Measurements from ENCODE around the gene DENND1A. TPM values are rescaled to one million over a fixed set of nuclear protein-coding genes. Genes with fewer than 3 reads are reported as not detected.

Gene DENND1A
- total RNA-seq, 1 donor from 2014 or later, result 19.9 TPM

DNA sequence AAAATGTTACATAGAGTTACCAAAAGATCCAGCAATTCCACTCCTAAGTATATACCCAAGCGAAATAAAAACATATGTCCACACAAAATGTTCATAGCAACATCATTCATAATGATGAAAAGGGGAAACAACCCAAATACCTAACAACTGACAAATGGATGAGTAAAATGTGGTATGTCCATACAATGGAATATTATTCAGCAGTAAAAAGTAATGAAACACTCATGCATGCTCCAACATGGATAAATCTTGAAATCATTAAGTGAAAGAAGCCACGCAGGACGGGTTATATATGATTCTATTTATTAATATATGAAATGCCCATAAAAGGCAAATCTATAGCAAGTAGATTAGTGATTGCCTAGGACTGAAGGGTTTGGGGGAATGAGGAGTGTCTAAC is 6.0 kb downstream of the DENND1A start:
- Mint-ChIP-seq H3K27me3 (no peaks in the 10 kb centered on the region), H3K27ac (no peak overlapping the region), H3K9me3 (peaks cover 7% of the 10 kb centered on the region), H3K4me3 (no peak overlapping the region), H3K36me3 (peaks cover 6% of the 10 kb centered on the region), H3K4me1 (ENCODE audit: unreplicated experiment) (peaks cover 31% of the 10 kb centered on the region)
- no peak for DNase-seq (ENCODE audit: extremely low spot score, unreplicated experiment)
- TF ChIP-seq, protein P1, sequence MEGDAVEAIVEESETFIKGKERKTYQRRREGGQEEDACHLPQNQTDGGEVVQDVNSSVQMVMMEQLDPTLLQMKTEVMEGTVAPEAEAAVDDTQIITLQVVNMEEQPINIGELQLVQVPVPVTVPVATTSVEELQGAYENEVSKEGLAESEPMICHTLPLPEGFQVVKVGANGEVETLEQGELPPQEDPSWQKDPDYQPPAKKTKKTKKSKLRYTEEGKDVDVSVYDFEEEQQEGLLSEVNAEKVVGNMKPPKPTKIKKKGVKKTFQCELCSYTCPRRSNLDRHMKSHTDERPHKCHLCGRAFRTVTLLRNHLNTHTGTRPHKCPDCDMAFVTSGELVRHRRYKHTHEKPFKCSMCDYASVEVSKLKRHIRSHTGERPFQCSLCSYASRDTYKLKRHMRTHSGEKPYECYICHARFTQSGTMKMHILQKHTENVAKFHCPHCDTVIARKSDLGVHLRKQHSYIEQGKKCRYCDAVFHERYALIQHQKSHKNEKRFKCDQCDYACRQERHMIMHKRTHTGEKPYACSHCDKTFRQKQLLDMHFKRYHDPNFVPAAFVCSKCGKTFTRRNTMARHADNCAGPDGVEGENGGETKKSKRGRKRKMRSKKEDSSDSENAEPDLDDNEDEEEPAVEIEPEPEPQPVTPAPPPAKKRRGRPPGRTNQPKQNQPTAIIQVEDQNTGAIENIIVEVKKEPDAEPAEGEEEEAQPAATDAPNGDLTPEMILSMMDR (conservative IDR thresholded peaks at IDR 0.05), result no peak

DNA sequence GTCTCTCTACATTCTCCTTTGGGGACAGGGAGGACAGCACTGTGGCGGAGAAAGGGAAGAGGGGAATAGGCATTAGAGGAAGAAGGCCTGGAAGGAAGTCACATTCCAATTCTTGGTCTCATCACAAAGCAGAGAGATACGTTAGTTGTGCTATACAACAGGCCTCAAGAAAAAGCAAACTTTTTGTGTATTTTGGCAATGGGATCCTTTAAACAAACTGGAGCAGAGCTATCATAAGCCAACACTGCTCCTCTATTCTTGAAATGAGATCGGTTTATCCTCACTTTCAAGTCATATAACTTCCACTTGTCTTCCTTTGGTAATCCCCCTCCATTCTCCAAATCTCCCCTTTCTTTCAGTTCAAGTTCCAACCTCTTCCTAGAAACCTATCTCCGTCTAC is 6.5 kb downstream of the DENND1A start:
- no peaks in the 10 kb centered on the region for H3K27me3 Mint-ChIP-seq
- H3K36me3 Mint-ChIP-seq, result peaks cover 6% of the 10 kb centered on the region
- H3K4me1 Mint-ChIP-seq (ENCODE audit: unreplicated experiment), result peaks cover 26% of the 10 kb centered on the region
- TF ChIP-seq, protein P1 (conservative IDR thresholded peaks at IDR 0.05), result no peak
- H3K4me3 Mint-ChIP-seq, result no peak overlapping the region
- peaks cover 7% of the 10 kb centered on the region for H3K9me3 Mint-ChIP-seq
- no peak overlapping the region for H3K27ac Mint-ChIP-seq
- no peak for DNase-seq (ENCODE audit: extremely low spot score, unreplicated experiment)

DNA sequence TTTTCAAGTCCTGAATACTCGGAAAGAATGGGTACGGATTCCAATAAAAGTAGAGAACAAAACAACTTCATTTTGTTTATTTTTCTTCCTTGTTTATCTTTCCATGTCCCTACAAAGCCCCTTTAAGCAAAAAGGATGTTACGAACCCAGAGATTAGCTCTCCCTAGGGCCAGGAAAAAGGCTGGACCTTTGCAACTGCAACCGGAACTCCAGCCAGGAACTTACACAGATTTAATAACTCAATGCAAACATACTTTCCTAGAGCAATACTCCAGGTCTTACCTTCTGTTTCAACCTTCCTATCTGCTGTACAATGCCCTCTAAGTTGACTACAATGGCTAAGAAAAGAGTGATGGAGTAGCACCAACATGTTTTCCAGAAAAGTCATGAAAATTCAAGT is 7.0 kb downstream of the DENND1A start:
- Mint-ChIP-seq H3K27ac (no peak overlapping the region), H3K4me1 (ENCODE audit: unreplicated experiment) (peaks cover 21% of the 10 kb centered on the region), H3K27me3 (no peaks in the 10 kb centered on the region), H3K4me3 (no peak overlapping the region), H3K9me3 (peaks cover 7% of the 10 kb centered on the region), H3K36me3 (peaks cover 6% of the 10 kb centered on the region)
- no peak for DNase-seq (ENCODE audit: extremely low spot score, unreplicated experiment)
- TF ChIP-seq, protein P1 (conservative IDR thresholded peaks at IDR 0.05), result no peak

DNA sequence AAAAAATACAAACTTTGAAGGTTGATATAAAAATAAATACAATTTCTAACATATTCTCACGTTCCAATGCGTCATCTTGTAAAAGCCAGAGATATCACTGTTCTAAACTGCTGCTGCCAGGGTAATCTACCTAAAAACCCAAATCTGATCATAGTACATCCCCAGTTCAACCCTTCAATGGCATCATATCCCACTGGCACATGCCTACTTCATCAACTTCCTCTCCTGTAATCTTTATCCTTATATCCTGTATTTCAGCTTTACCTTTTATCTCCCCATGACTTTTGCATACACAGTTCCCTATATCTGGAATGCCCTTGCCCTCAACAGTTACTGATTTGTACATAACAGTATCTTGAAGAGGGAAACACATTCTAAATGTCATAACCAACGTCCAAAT is 7.5 kb downstream of the DENND1A start:
- H3K4me1 Mint-ChIP-seq (ENCODE audit: unreplicated experiment), result peaks cover 16% of the 10 kb centered on the region
- H3K27me3 Mint-ChIP-seq, result no peaks in the 10 kb centered on the region
- TF ChIP-seq, protein P1 (conservative IDR thresholded peaks at IDR 0.05), result no peak
- H3K9me3 Mint-ChIP-seq, result peaks cover 7% of the 10 kb centered on the region
- peaks cover 6% of the 10 kb centered on the region for H3K36me3 Mint-ChIP-seq
- H3K27ac Mint-ChIP-seq, result no peak overlapping the region
- DNase-seq (ENCODE audit: extremely low spot score, unreplicated experiment), result no peak
- no peak overlapping the region for H3K4me3 Mint-ChIP-seq

DNA sequence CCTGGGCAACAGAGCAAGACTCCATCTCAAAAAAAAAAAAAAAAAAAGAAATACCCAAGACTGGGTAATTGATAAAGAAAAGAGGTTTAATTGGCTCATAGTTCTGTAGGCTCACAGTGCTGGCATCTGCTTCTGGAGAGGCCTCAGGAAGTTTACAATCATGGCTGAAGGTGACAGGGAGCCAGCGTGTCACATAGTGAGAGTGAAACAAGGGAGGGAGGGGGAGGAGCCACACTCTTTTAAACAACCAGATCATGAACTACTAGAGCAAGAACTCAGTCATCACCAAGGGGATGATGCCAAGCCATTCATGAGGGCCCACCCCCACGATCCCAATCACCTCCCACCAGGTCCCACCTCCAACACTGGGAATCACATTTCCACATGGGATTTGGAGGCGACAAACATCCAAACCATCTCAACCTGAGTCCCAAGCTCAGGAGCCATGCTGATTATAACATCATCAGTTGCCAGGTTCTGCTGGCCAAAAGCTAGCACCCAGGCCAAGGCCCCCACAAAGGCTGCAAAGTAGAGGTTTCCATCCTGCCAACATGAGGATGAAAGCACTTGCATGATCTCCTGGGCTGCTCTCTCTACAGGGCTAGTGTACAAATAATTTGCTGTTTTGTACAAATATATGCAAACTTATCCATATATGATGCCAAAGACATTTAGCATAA is 15.3 kb downstream of the DENND1A start:
- no peak overlapping the region for H3K27ac Mint-ChIP-seq
- no peak for DNase-seq (ENCODE audit: extremely low spot score, unreplicated experiment)
- no peaks in the 10 kb centered on the region for H3K9me3 Mint-ChIP-seq
- no peaks in the 10 kb centered on the region for H3K27me3 Mint-ChIP-seq
- no peaks in the 10 kb centered on the region for H3K4me1 Mint-ChIP-seq (ENCODE audit: unreplicated experiment)
- peaks cover 4% of the 10 kb centered on the region for H3K36me3 Mint-ChIP-seq
- H3K4me3 Mint-ChIP-seq, result no peak overlapping the region
- TF ChIP-seq, protein P1 (conservative IDR thresholded peaks at IDR 0.05), result no peak
